Measurements from ENCODE around the gene RPS21.

The RPS21 gene

GRCh38 chr20:62429455-62430310 lies 42.8 kb downstream of the RPS21 start:
- TF ChIP-seq ZNF565 (CRISPR knock-in tag; conservative IDR thresholded peaks at IDR 0.05; ENCODE audit: low read depth): no peak
- no peak for TF ChIP-seq ARNTL (CRISPR knock-in tag; IDR thresholded peaks at IDR 0.05; ENCODE audit: borderline replicate concordance, low read depth)
- TF ChIP-seq TOX (CRISPR knock-in tag; IDR thresholded peaks at IDR 0.05; ENCODE audit: borderline replicate concordance): no peak
- no peak for TF ChIP-seq ZNF70 (CRISPR knock-in tag; IDR thresholded peaks at IDR 0.05)
- no peak for TF ChIP-seq CSDC2 (CRISPR knock-in tag; IDR thresholded peaks at IDR 0.05)
- TF ChIP-seq ISL1 (CRISPR knock-in tag; IDR thresholded peaks at IDR 0.05): no peak
- TF ChIP-seq, protein P1, sequence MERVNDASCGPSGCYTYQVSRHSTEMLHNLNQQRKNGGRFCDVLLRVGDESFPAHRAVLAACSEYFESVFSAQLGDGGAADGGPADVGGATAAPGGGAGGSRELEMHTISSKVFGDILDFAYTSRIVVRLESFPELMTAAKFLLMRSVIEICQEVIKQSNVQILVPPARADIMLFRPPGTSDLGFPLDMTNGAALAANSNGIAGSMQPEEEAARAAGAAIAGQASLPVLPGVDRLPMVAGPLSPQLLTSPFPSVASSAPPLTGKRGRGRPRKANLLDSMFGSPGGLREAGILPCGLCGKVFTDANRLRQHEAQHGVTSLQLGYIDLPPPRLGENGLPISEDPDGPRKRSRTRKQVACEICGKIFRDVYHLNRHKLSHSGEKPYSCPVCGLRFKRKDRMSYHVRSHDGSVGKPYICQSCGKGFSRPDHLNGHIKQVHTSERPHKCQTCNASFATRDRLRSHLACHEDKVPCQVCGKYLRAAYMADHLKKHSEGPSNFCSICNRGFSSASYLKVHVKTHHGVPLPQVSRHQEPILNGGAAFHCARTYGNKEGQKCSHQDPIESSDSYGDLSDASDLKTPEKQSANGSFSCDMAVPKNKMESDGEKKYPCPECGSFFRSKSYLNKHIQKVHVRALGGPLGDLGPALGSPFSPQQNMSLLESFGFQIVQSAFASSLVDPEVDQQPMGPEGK (CRISPR knock-in tag; IDR thresholded peaks at IDR 0.05; ENCODE audit: borderline replicate concordance): no peak
- TF ChIP-seq PPARA (CRISPR knock-in tag; IDR thresholded peaks at IDR 0.05; ENCODE audit: borderline replicate concordance): no peak
- TF ChIP-seq CSRNP3 (CRISPR knock-in tag; IDR thresholded peaks at IDR 0.05): no peak
- TF ChIP-seq TSHZ2 (CRISPR knock-in tag; IDR thresholded peaks at IDR 0.05): no peak
- no peak for TF ChIP-seq TCF4 (CRISPR knock-in tag; IDR thresholded peaks at IDR 0.05; ENCODE audit: borderline replicate concordance)
- no peak for TF ChIP-seq ZFP3 (CRISPR knock-in tag; IDR thresholded peaks at IDR 0.05)
- ATAC-seq: no peak

GRCh38 chr20:62430311-62430853 lies 43.5 kb downstream of the RPS21 start:
- no peak for ATAC-seq
- TF ChIP-seq ZNF565 (CRISPR knock-in tag; conservative IDR thresholded peaks at IDR 0.05; ENCODE audit: low read depth): no peak

- ATAC-seq: no peak
- no peak for TF ChIP-seq ZC3H10 (CRISPR knock-in tag; IDR thresholded peaks at IDR 0.05)
- no peak for TF ChIP-seq PPARA (CRISPR knock-in tag; IDR thresholded peaks at IDR 0.05; ENCODE audit: borderline replicate concordance)
- no peak for TF ChIP-seq GLIS3 (CRISPR knock-in tag; IDR thresholded peaks at IDR 0.05)
- TF ChIP-seq RARB (CRISPR knock-in tag; IDR thresholded peaks at IDR 0.05): no peak
- no peak for TF ChIP-seq SNAI2 (CRISPR knock-in tag; IDR thresholded peaks at IDR 0.05)
- no peak for TF ChIP-seq POU6F1 (CRISPR knock-in tag; IDR thresholded peaks at IDR 0.05; ENCODE audit: borderline replicate concordance, low read depth)
- TF ChIP-seq CREB5 (CRISPR knock-in tag; IDR thresholded peaks at IDR 0.05; ENCODE audit: low read depth): no peak
- TF ChIP-seq ZFP30 (CRISPR knock-in tag; IDR thresholded peaks at IDR 0.05): no peak
- no peak for TF ChIP-seq TSHZ2 (CRISPR knock-in tag; IDR thresholded peaks at IDR 0.05)
Observed at GRCh38 chr20:62430866-62431447, 44.1 kb downstream of the RPS21 start.

Data from SK-N-SH treated with all-trans-retinoic acid at 6 μM for 48 hours (cell line).